Measurements from ENCODE around the gene ZNF547.

Gene ZNF547

GRCh38 chr19:57362997-57363687 lies at the start of gene ZNF547, which contains the start of gene TRAPPC2B:
ZNF547 (plus strand) TSS chr19:57363551; CDS start chr19:57368556, 5,005 bp downstream.
TRAPPC2B (plus strand) TSS chr19:57363551; CDS start chr19:57364834, 1,283 bp downstream.
- H3K4me3 ChIP-seq: peak within 1 kb of the TSS; percentile 73 to 95 (median 82)

GRCh38 chr19:57314146-57314545 lies 49.2 kb upstream of the ZNF547 start:
- no peak overlapping the region for H3K4me3 ChIP-seq

More at GRCh38 chr19:57362997-57363687, at the start of gene ZNF547, which contains the start of gene TRAPPC2B:
- peak within 1 kb of the TSS; percentile 82 to 97 (median 92) for H3K27ac ChIP-seq

GRCh38 chr19:57317503-57317902 lies 45.8 kb upstream of the ZNF547 start:
- Histone ChIP-seq H3K4me3 (no peak overlapping the region), H3K27ac (no peak overlapping the region)

More at GRCh38 chr19:57314146-57314545, 49.2 kb upstream of the ZNF547 start:
- H3K27ac ChIP-seq: no peak overlapping the region

GRCh38 chr19:57319869-57320179 lies 43.5 kb upstream of the ZNF547 start:
- H3K27ac ChIP-seq: peak overlapping the region; percentile 62 to 98 (median 89)
- H3K4me3 ChIP-seq: peak overlapping the region; percentile 77 to 99 (median 88)

- Histone ChIP-seq H3K4me3 (peak within 1 kb of the TSS; percentile 77 to 99 (median 88)), H3K27ac (peak within 1 kb of the TSS; percentile 65 to 98 (median 89))
Observed at GRCh38 chr19:57320180-57321084, 42.9 kb upstream of the ZNF547 start, which contains the start of gene ZNF543. ZNF543 (plus strand) TSS chr19:57320472; CDS start chr19:57320854, 382 bp downstream.

GRCh38 chr19:57321116-57321515 lies 42.2 kb upstream of the ZNF547 start:
- Histone ChIP-seq H3K4me3 (peak overlapping the region; percentile 77 to 99 (median 88)), H3K27ac (peak overlapping the region in 16 of 21 experiments; percentile 80 to 98 (median 90))

- no peak overlapping the region for H3K27ac ChIP-seq
- peak overlapping the region in 2 of 7 experiments; percentile 93 to 99 for H3K4me3 ChIP-seq
Observed at GRCh38 chr19:57321751-57322150, 41.6 kb upstream of the ZNF547 start.

GRCh38 chr19:57324992-57325391 lies 38.4 kb upstream of the ZNF547 start:
- no peak overlapping the region for H3K4me3 ChIP-seq
- H3K27ac ChIP-seq: no peak overlapping the region

GRCh38 chr19:57327993-57328392 lies 35.4 kb upstream of the ZNF547 start:
- Histone ChIP-seq H3K4me3 (no peak overlapping the region), H3K27ac (no peak overlapping the region)

- no peak overlapping the region for H3K27ac ChIP-seq
- H3K4me3 ChIP-seq: no peak overlapping the region
Observed at GRCh38 chr19:57334191-57334590, 29.2 kb upstream of the ZNF547 start.

- Histone ChIP-seq H3K27ac (no peak overlapping the region), H3K4me3 (no peak overlapping the region)
Observed at GRCh38 chr19:57338877-57339276, 24.5 kb upstream of the ZNF547 start.

- no peak overlapping the region for H3K27ac ChIP-seq
- H3K4me3 ChIP-seq: no peak overlapping the region
Observed at GRCh38 chr19:57342582-57342981, 20.8 kb upstream of the ZNF547 start.

GRCh38 chr19:57348136-57348535 lies 15.2 kb upstream of the ZNF547 start:
- H3K4me3 ChIP-seq: no peak overlapping the region
- H3K27ac ChIP-seq: no peak overlapping the region

- peak within 1 kb of the TSS; percentile 16 to 92 (median 83) for H3K27ac ChIP-seq
- H3K4me3 ChIP-seq: peak within 1 kb of the TSS; percentile 68 to 97 (median 88)
Observed at GRCh38 chr19:57350877-57351805, 12.2 kb upstream of the ZNF547 start, which contains the start of gene ZNF304. ZNF304 (plus strand) TSS chr19:57351271; CDS start chr19:57351665, 394 bp downstream.

- Histone ChIP-seq H3K4me3 (peak overlapping the region; percentile 68 to 97 (median 88)), H3K27ac (peak overlapping the region in 17 of 21 experiments; percentile 16 to 92 (median 84))
Observed at GRCh38 chr19:57351867-57352266, 11.5 kb upstream of the ZNF547 start.

- Histone ChIP-seq H3K4me3 (no peak overlapping the region), H3K27ac (no peak overlapping the region)
Observed at GRCh38 chr19:57355916-57356315, 7.4 kb upstream of the ZNF547 start.

- no peak overlapping the region for H3K27ac ChIP-seq
- no peak overlapping the region for H3K4me3 ChIP-seq
Observed at GRCh38 chr19:57357406-57357805, 5.9 kb upstream of the ZNF547 start.

GRCh38 chr19:57359300-57359699 lies 4.1 kb upstream of the ZNF547 start:
- no peak overlapping the region for H3K4me3 ChIP-seq

GRCh38 chr19:57362419-57362818 lies 932 bp upstream of the ZNF547 start:
- Histone ChIP-seq H3K4me3 (peak overlapping the region in 6 of 7 experiments; percentile 27 to 88 (median 79)), H3K27ac (peak overlapping the region in 16 of 21 experiments; percentile 35 to 96 (median 86))

More at GRCh38 chr19:57359300-57359699, 4.1 kb upstream of the ZNF547 start:
- H3K27ac ChIP-seq: no peak overlapping the region

Measured in skin epidermis (tissue), 12 donors.